IPS-18a (cell line): Measurements from ENCODE around the gene HSPB9.

Experiments used
- H3K27ac ChIP-seq: one replicate; pipeline ENCODE4 v1.5.1; 2013; ENCODE audit warnings: low read length
- H3K27me3 ChIP-seq: one replicate; pipeline ENCODE4 v1.6.1; 2013; ENCODE audit warnings: mild to moderate bottlenecking, low read length; ENCODE audit not compliant: control insufficient read depth, insufficient read depth
- H3K36me3 ChIP-seq: one replicate; pipeline ENCODE4 v1.6.1; 2013; ENCODE audit warnings: low read depth, low read length; ENCODE audit not compliant: control insufficient read depth
- H3K4me1 ChIP-seq: one replicate; pipeline ENCODE4 v1.6.1; 2013; ENCODE audit warnings: low read depth, low read length; ENCODE audit not compliant: control insufficient read depth
- H3K4me3 ChIP-seq: one replicate; pipeline ENCODE4 v1.5.1; 2013; ENCODE audit warnings: low read length
- H3K9ac ChIP-seq: one replicate; pipeline ENCODE4 v1.6.1; 2013; ENCODE audit warnings: mild to moderate bottlenecking, low read length, moderate library complexity
- H3K9me3 ChIP-seq: one replicate; pipeline ENCODE4 v1.6.1; 2013; ENCODE audit warnings: low read depth, low read length; ENCODE audit not compliant: control insufficient read depth

Gene HSPB9

GRCh38 chr17:42129109-42129837 is 6.7 kb downstream of the HSPB9 start:
- peaks cover 3% of the 10 kb centered on the region for H3K4me1 ChIP-seq
- H3K4me3 ChIP-seq: no peak overlapping the region
- peaks cover 41% of the 10 kb centered on the region for H3K36me3 ChIP-seq

GRCh38 chr17:42130310-42130936 is 7.8 kb downstream of the HSPB9 start:
- Histone ChIP-seq H3K9ac (no peak overlapping the region), H3K9me3 (no peaks in the 10 kb centered on the region), H3K27me3 (no peaks in the 10 kb centered on the region), H3K27ac (no peak overlapping the region), H3K36me3 (peaks cover 37% of the 10 kb centered on the region), H3K4me3 (no peak overlapping the region), H3K4me1 (peaks cover 3% of the 10 kb centered on the region)

More at GRCh38 chr17:42129109-42129837, 6.7 kb downstream of the HSPB9 start:
- H3K27me3 ChIP-seq: no peaks in the 10 kb centered on the region
- no peaks in the 10 kb centered on the region for H3K9me3 ChIP-seq
- no peak overlapping the region for H3K27ac ChIP-seq
- no peak overlapping the region for H3K9ac ChIP-seq

GRCh38 chr17:42131232-42131631 is 8.6 kb downstream of the HSPB9 start:
- peaks cover 3% of the 10 kb centered on the region for H3K4me1 ChIP-seq
- no peak overlapping the region for H3K9ac ChIP-seq
- H3K27ac ChIP-seq: no peak overlapping the region
- H3K9me3 ChIP-seq: no peaks in the 10 kb centered on the region
- H3K4me3 ChIP-seq: no peak overlapping the region
- peaks cover 29% of the 10 kb centered on the region for H3K36me3 ChIP-seq
- H3K27me3 ChIP-seq: no peaks in the 10 kb centered on the region

- no peak overlapping the region for H3K9ac ChIP-seq
- H3K27me3 ChIP-seq: no peaks in the 10 kb centered on the region
- no peak overlapping the region for H3K27ac ChIP-seq
- H3K36me3 ChIP-seq: peaks cover 24% of the 10 kb centered on the region
- H3K9me3 ChIP-seq: no peaks in the 10 kb centered on the region
- H3K4me1 ChIP-seq: peaks cover 3% of the 10 kb centered on the region
- H3K4me3 ChIP-seq: no peak overlapping the region
Observed at GRCh38 chr17:42131981-42132432, 9.4 kb downstream of the HSPB9 start.

- Histone ChIP-seq H3K4me3 (no peak overlapping the region), H3K36me3 (peaks cover 21% of the 10 kb centered on the region), H3K9ac (no peak overlapping the region), H3K27ac (no peak overlapping the region), H3K4me1 (peaks cover 3% of the 10 kb centered on the region), H3K27me3 (no peaks in the 10 kb centered on the region), H3K9me3 (no peaks in the 10 kb centered on the region)
Observed at GRCh38 chr17:42132941-42133340, 10.3 kb downstream of the HSPB9 start.

GRCh38 chr17:42133461-42134041 is 10.9 kb downstream of the HSPB9 start:
- H3K27me3 ChIP-seq: no peaks in the 10 kb centered on the region
- no peaks in the 10 kb centered on the region for H3K9me3 ChIP-seq
- no peak overlapping the region for H3K9ac ChIP-seq
- H3K4me1 ChIP-seq: peaks cover 3% of the 10 kb centered on the region
- H3K36me3 ChIP-seq: peaks cover 15% of the 10 kb centered on the region
- H3K27ac ChIP-seq: no peak overlapping the region
- no peak overlapping the region for H3K4me3 ChIP-seq

- Histone ChIP-seq H3K9me3 (no peaks in the 10 kb centered on the region), H3K9ac (no peak overlapping the region), H3K4me1 (peaks cover 3% of the 10 kb centered on the region), H3K4me3 (no peak overlapping the region), H3K27me3 (no peaks in the 10 kb centered on the region), H3K27ac (no peak overlapping the region), H3K36me3 (no peaks in the 10 kb centered on the region)
Observed at GRCh38 chr17:42135151-42135550, 12.5 kb downstream of the HSPB9 start.

GRCh38 chr17:42135664-42136653 is 13.4 kb downstream of the HSPB9 start:
- H3K4me1 ChIP-seq: peaks cover 3% of the 10 kb centered on the region
- no peak overlapping the region for H3K9ac ChIP-seq

GRCh38 chr17:42136654-42137051 is 14.0 kb downstream of the HSPB9 start:
- Histone ChIP-seq H3K9me3 (no peaks in the 10 kb centered on the region), H3K9ac (no peak overlapping the region), H3K4me3 (no peak overlapping the region), H3K4me1 (peaks cover 3% of the 10 kb centered on the region), H3K27ac (no peak overlapping the region), H3K27me3 (no peaks in the 10 kb centered on the region), H3K36me3 (no peaks in the 10 kb centered on the region)

More at GRCh38 chr17:42135664-42136653, 13.4 kb downstream of the HSPB9 start:
- Histone ChIP-seq H3K4me3 (no peak overlapping the region), H3K9me3 (no peaks in the 10 kb centered on the region), H3K27me3 (no peaks in the 10 kb centered on the region), H3K36me3 (no peaks in the 10 kb centered on the region), H3K27ac (no peak overlapping the region)

GRCh38 chr17:42138749-42139492 is 16.3 kb downstream of the HSPB9 start:
- Histone ChIP-seq H3K36me3 (peaks cover 3% of the 10 kb centered on the region), H3K4me1 (no peaks in the 10 kb centered on the region), H3K9ac (no peak overlapping the region), H3K27ac (no peak overlapping the region), H3K4me3 (no peak overlapping the region), H3K9me3 (no peaks in the 10 kb centered on the region), H3K27me3 (no peaks in the 10 kb centered on the region)
